ENCODE results near the gene TRIM54. TPM values are rescaled to one million over a fixed set of nuclear protein-coding genes. Genes with fewer than 3 reads are reported as not detected.
"Not testable (repeated sequence)": the region's sequence is repeated elsewhere in the genome, so short reads cannot be mapped to it uniquely, and the experiment has no call there.

The TRIM54 gene
- total RNA-seq, 6 experiments from 2014 or later = 0.14 to 0.25 TPM; not detected in 4

DNA sequence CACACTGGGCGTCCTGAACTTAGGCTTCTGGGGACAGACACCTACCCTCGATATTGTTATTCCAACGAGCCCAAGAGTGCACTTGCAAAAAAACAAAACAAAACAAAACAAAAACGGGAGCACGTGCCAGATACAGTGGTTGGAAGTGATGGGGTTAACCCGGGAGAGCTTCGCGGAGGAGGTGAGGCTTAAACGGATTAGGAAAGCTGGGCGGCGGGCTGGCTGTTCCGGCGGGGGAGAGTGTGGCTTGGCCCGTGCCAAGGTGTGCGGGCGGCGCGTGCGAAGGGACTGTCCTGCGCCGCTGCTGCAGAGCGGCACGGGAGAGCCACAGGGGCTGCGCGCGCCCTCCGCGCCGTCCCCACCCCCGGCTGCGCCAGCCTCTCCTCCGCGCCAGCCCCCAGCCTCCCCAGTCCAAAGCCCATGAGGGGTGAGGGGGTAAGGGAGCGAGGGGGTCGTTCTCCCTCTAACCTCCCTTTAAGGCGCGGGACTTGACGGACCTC, 17.9 kb upstream of the TRIM54 start:
- ATAC-seq (peak; percentile 20 to 36 (median 28)), DNase-seq (no peak)
- peaks cover 0 to 27% of the 10 kb centered on the region in 2 donors for H3K27me3 ChIP-seq
- intact Hi-C loops (cut with DNase I) = no loop called here
- TF ChIP-seq, protein P1, sequence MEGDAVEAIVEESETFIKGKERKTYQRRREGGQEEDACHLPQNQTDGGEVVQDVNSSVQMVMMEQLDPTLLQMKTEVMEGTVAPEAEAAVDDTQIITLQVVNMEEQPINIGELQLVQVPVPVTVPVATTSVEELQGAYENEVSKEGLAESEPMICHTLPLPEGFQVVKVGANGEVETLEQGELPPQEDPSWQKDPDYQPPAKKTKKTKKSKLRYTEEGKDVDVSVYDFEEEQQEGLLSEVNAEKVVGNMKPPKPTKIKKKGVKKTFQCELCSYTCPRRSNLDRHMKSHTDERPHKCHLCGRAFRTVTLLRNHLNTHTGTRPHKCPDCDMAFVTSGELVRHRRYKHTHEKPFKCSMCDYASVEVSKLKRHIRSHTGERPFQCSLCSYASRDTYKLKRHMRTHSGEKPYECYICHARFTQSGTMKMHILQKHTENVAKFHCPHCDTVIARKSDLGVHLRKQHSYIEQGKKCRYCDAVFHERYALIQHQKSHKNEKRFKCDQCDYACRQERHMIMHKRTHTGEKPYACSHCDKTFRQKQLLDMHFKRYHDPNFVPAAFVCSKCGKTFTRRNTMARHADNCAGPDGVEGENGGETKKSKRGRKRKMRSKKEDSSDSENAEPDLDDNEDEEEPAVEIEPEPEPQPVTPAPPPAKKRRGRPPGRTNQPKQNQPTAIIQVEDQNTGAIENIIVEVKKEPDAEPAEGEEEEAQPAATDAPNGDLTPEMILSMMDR (IDR thresholded peaks at IDR 0.05) = no peak
- no peak for TF ChIP-seq POLR2A (IDR thresholded peaks at IDR 0.05)
- peak overlapping the region in 1 of 3 donors; percentile 14 for H3K4me3 ChIP-seq
- no peaks in the 10 kb centered on the region for H3K36me3 ChIP-seq
- 0% methylated on average over 13 of the region's 38 CpGs for WGBS (ENCODE audit: insufficient coverage, low coverage, low lambda C conversion rate, missing lambda C conversion rate)
- peaks cover 0 to 31% (median 2%) of the 10 kb centered on the region in 4 donors for H3K4me1 ChIP-seq
- H3K9me3 ChIP-seq = no peaks in the 10 kb centered on the region
- H3K27ac ChIP-seq = no peak overlapping the region

DNA sequence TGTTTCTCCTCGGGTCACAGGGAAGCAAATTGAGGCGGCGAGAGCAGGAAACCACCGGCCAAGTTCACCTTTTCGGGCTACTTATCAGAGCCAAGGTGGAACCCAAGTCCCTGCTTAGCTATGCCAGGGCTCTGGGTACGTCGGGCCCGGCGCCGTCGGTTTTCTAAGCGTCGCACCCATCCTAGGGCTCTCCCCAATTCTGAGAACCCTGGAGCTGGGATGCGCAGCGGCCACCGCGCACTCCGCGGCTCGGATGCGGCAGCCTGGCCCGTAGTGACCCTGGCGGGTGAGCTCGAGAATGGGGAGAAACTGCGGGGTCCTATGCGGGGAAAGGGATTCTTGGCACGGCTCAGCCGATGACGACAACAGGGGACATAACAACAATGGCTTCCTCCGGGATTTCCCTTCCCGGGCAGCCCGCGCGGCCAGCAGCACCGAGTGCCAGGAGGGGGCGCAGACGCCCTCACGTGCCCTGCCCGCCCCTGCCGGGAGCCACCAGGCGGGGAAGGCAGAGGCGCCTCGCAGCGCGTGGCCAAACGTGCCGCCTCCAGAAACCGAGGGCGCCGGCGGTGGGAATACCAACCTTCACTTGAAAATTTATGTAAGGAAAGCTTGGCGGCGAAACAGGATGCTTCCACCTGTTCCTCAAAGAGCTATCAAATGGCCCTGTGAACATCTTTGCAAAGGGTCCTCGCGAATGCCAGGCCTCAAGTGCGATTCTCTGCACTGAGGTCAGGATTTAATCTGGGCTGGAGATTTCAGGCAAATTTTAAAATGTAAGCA, 17.3 kb upstream of the TRIM54 start:
- no peak for TF ChIP-seq POLR2A (IDR thresholded peaks at IDR 0.05)
- TF ChIP-seq, protein P1 (IDR thresholded peaks at IDR 0.05) = peak; percentile 21 to 46 (median 41)
- DNase-seq (peak in 1 of 3 donors; percentile 63), ATAC-seq (peak; percentile 62 to 66 (median 62))
- Histone ChIP-seq H3K27ac (no peak overlapping the region), H3K4me1 (peaks cover 0 to 31% (median 2%) of the 10 kb centered on the region in 4 donors), H3K4me3 (peak overlapping the region in 1 of 3 donors; percentile 14), H3K36me3 (no peaks in the 10 kb centered on the region), H3K9me3 (no peaks in the 10 kb centered on the region), H3K27me3 (peaks cover 0 to 27% of the 10 kb centered on the region in 2 donors)
- intact Hi-C loops (cut with DNase I) = no loop called here
- 9% methylated on average over 12 of the region's 56 CpGs for WGBS (ENCODE audit: insufficient coverage, low coverage, low lambda C conversion rate, missing lambda C conversion rate)

DNA sequence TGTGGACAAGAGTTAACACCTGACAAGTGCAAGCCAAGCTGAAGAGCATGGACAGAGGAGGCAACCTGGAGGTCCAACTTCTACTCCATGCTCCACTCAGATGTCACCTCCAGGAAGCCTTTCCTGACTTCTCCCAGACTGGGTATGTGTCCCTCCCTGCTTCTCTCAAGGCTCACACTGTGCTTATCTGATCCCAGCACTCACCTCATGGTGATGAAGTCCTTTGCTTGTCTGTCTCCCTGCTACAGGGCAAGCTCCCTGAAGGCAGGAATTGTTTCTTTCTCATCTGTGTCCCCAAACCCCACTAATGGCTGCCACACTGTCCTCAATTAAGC, 16.7 kb upstream of the TRIM54 start:
- intact Hi-C loops (cut with DNase I) = no loop called here
- TF ChIP-seq, protein P1 (IDR thresholded peaks at IDR 0.05) = no peak
- no peak for TF ChIP-seq POLR2A (IDR thresholded peaks at IDR 0.05)
- DNase-seq (no peak), ATAC-seq (no peak)
- Histone ChIP-seq H3K27me3 (peaks cover 0 to 27% of the 10 kb centered on the region in 2 donors), H3K36me3 (no peaks in the 10 kb centered on the region), H3K27ac (no peak overlapping the region), H3K4me3 (no peak overlapping the region), H3K4me1 (peaks cover 0 to 31% (median 2%) of the 10 kb centered on the region in 4 donors), H3K9me3 (no peaks in the 10 kb centered on the region)

DNA sequence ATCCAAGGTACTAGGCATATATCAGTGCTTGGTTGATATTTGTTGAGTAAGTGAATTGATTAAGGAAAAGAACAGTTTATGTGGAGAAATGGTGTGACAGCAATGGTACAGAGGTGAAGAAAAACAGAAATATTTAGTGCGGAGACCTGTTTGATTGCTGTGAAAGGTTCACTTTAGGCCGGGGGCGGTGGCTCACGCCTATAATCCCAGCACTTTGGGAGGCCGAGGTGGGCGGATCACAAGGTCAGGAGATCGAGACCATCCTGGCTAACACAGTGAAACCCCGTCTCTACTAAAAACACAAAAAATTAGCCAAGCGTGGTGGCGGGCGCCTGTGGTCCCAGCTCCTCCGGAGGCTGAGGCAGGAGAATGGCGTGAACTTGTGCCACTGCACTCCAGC, 13.9 kb upstream of the TRIM54 start:
- H3K27me3 ChIP-seq = peaks cover 0 to 16% of the 10 kb centered on the region in 2 donors
- H3K27ac ChIP-seq; intact Hi-C loops (cut with DNase I); H3K4me3 ChIP-seq; DNase-seq; H3K9me3 ChIP-seq; H3K36me3 ChIP-seq; ATAC-seq: not testable (repeated sequence)
- 84% methylated on average over 12 of the region's 13 CpGs for WGBS (ENCODE audit: insufficient coverage, low coverage, low lambda C conversion rate, missing lambda C conversion rate)
- H3K4me1 ChIP-seq = peaks cover 0 to 23% (median 0%) of the 10 kb centered on the region in 4 donors

DNA sequence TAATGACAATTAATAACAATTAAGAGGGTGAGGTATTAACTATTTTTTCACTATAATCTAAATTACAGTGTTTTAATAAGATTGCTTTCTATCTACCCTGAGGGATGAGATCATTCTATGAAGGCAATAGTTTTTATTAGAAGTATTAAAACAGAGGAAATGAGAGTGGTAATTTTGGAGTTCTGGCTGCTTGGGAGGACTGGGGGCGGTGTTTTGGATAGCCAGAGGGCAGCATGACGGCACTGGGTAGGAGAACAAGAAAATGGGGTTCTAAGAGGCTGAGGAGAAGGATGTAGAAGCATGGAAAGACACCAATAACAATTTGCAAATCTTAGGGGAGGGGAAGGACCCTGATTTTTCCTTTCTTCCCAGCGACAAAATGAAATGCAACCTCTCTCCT, 12.1 kb upstream of the TRIM54 start:
- intact Hi-C loops (cut with DNase I) = loop anchor here (10.0 kb wide), 2 partner anchors 135 to 175 kb away; partner anchors contain the start of genes PREB (in 1 of the 2) and PRR30 (in 1 of the 2)
- Histone ChIP-seq H3K4me3 (no peak overlapping the region), H3K36me3 (no peaks in the 10 kb centered on the region), H3K9me3 (no peaks in the 10 kb centered on the region), H3K4me1 (peaks cover 0 to 6% (median 0%) of the 10 kb centered on the region in 4 donors), H3K27ac (no peak overlapping the region), H3K27me3 (no peaks in the 10 kb centered on the region)
- TF ChIP-seq, protein P1 (IDR thresholded peaks at IDR 0.05) = no peak
- TF ChIP-seq POLR2A (IDR thresholded peaks at IDR 0.05) = no peak
- no peak for ATAC-seq
- 87% methylated on average over 3 of the region's 3 CpGs for WGBS (ENCODE audit: insufficient coverage, low coverage, low lambda C conversion rate, missing lambda C conversion rate)
- no peak for DNase-seq

Data from right lobe of liver (tissue), 6 donors.